Lung microvascular endothelial cell (primary cell): ENCODE data around the gene UMODL1. TPM values are rescaled to one million over a fixed set of nuclear protein-coding genes. Genes with fewer than 3 reads are reported as not detected.

Experiments
- DNase-seq, 2 donors: peaks; one replicate each; pipeline versions ENCODE4 v3.0.0 to v3.0.0-alpha.2; 2010; ENCODE audit warnings: low read depth in 2 of 2
- total RNA-seq: library from RNA; depleted of rRNA; stranded (reverse); fragments of >200 nt; gene quantifications from 2 replicates; pipeline ENCODE4 v1.2.1, GENCODE V29; 2014

Gene UMODL1
- total RNA-seq, 1 donor from 2014 or later: not detected

DNA sequence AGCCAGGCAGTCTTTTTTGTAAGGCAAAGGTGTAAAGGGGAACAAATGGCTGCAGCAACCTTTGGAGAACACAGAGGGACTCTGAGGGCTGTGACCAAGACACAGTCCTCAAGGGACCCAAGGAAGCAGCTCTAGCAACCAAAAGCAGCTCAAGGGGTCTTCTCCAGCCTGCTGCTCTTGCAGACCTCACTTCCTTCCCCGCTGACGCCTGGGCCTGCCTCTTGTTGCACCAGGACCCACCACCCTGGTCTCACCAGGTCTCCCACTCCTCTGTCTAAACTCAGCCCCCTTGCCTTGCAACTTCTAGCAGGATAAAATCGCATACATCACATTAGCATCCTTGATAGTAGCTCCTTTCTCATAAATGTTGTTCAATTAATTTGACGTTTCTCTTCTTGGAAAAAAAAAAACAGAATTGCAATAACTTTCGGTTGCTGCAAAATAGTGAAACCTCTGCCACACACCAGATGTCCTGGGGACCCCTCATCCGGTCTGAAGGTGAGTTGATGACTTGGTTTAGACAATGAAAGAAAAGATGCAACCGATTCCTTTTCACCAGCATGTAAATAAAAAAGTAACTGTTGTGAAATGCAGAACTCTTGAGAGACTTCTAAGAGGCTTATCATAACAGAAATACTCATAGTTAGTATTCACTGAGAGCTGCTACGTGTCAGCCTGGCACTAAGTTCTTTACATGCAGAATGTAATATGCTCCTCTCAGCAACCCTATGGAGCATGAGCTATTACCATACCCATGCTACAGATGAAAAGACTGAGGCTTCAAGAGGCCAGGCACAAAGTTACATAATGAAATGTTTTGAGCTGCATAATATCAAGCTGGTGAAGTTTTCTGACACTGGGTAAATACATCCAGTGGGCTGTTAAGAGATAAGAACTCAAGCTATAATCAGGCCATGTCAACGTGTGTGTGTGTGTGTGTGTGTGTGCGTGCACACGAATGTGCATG is 58.5 kb downstream of the UMODL1 start:
- no peak for DNase-seq

DNA sequence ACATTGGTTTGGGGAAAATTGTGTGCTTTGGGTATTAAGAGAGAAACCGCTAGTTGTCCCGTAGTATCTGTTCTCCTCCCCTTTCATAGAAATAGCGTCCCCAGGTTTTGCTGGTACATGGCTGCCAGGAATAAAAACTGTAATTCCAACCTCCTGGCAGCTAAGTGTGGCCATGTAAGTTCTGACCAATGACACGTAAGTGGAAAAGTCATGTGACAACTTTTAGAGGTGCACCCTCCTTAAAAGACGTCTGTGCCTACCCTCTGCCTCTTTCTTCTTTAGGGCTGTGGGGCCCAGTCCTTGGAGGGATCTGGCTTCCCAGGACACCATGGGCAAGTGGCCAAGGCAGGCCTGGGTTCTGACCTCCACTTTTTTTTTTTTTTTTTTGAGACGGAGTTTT is 59.3 kb downstream of the UMODL1 start:
- DNase-seq: no peak

DNA sequence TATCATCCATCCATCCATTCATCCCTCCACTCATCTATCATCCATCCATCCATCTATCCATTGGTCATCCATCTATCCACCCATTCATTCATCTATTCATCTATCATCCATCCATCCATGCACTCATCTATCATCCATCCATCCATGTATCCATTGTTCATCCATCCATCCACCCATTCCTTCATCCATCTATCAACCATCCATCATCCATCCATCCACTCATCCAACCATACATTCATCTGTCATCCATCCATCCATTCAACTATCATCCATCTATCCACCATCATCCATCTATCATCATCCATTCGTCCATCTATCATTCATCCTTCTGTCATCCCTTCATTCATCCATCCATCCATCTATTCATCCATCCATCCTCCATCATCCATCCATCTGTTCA is 61.1 kb downstream of the UMODL1 start:
- DNase-seq: no peak

DNA sequence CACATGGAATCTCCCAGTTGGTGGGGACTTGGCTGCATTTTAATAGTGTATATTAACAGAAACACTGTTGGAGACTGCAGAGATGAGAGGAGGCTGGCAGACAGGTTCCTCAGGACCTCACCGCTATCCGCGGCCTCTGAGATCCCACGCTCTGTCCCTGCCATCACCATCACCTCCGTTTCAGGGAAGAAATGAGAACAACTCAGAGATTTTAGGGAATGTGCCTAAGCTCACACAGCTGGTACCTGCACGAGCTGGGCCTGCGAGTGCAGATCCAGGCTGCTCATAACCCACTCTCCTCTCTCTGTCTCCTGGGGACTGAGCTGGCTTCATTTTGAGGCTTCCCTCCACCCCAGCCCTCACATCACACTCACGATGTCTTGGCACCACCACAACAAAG is 62.0 kb downstream of the UMODL1 start:
- DNase-seq: no peak

DNA sequence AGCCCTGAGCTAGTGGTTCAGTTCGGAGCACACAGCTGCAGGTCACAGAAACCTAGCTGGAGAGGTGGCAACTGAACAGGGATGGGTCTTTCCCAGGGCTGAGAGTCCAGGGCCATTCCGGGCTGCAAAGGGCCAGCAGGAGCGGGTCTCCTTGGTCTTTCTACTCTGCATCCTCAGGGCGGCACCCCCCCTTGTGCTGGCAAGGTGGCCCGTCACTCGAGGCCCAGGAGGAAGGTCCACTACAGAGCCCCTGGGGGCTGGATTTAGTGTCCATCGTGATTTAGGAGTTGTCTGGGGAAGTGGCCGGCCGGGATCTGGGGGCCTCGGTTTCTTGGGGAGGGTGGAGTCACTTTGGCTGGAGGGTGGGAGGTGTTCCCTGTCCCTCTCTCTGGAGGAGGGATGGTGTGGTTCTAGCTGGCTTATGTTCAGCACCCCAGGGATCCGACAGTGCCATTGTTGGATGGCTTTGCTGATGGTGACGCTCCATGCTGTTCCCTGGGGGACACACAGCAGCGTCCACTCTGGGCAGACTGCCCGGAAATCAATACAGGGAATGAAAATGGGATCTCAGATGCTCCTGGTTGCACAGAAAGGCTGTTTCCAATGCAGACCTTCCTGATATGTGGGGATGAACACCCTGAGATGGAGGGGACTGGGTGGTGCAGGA is 64.4 kb downstream of the UMODL1 start:
- DNase-seq: no peak

DNA sequence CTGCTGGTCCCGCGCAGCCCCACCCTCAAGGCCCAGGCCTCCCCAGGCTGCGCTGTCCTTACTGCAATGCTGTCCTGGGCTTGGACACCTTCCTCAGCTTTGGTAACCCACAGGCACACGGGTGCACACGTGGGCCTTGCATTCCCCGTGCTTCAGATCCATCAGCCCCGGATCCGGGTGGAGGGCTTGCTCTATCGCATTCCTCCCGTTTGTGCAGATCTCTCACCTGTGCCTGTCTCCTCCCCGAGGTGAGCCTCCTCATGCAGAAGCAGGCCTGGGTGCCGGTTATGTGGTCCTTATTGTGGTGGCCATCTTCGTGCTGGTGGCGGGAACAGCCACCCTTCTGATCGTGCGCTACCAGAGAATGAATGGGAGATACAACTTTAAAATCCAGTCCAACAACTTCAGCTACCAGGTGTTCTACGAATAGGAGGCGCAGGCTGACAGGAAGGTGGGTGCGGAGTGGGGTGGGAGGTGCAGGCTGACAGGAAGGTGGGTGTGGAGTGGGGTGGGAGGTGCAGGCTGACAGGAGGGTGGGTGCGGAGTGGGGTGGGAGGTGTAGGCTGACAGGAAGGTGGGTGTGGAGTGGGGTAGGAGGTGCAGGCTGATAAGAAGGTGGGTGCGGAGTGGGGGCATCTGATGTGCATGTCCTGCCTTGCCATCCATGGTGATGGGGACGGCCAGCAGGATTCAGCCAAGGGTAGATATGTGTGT is 66.2 kb downstream of the UMODL1 start:
- DNase-seq: no peak

DNA sequence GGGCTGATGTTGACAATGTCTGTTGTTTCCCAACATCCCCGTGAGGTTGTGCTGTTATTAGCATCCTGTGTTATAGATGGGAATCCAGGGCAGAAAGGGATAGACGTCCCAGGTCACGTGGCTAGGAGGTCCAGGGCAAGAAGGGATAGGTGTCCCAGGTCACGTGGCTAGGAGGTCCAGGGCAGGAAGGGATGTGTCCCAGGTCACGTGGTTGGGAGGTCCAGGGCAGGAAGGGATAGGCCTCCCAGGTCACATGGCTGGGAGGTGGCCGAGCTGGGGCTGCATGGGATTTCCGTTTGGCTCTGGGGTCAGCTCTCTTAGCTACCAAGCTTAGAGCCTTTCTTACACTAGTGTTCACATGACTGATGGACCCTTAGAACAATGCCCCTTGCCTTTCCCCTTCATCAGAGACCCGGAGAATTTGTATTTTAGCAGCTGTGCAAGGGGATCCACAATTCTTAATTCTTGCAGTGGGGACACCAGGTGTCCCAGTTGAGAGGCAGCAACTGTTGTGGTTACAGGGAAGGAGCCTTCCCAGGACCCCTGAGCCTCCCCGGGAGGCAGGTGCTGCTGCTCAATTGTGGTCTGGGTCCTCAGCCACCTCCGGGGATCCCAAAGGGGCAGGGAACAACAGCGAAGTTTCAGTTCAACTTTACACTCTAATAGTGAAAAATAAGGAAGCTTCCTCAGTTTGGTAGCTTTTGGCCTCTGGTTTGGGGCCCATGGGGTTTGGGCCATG is 69.2 kb downstream of the UMODL1 start:
- peak in 1 of 2 donors; percentile 17 for DNase-seq

DNA sequence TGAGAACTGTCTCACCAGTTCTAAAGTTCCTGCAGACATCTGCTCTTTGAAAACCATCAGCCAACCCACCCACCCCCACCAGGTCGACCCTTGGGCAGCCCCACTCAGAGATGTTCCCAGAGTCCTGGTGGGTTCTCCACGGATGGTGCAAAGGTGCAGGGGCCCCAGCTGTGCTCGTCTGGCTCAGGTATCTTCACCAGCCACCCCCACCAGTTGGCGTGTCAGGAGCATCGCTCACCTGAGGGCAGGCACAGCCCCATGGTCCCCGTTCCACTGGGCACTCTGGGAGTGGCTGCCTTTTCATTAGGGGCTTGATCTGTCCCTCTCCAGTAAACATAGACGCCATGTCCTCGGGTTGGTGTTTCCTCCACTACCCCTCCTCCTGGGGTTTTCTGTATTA is 70.5 kb downstream of the UMODL1 start:
- DNase-seq: no peak

DNA sequence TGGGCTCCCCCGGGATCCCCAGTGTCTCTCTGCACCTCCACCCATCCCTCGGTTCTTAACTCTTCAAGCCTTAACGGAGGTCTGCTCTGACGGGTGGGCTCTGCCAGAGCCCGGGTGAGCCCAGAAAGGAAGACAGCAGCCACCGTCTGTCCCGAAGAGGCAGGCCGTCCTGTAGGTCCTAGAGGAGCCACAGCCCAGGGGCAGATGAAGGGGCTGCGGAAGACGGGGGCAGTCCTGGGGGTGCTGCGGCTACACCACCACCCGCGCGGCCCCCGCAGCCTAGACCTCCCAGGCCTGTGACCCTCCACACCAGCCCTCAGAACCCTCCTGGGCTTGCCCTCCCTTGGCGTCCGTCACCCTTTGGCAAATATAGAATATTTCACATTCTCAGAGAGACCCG is 71.0 kb downstream of the UMODL1 start:
- no peak for DNase-seq

DNA sequence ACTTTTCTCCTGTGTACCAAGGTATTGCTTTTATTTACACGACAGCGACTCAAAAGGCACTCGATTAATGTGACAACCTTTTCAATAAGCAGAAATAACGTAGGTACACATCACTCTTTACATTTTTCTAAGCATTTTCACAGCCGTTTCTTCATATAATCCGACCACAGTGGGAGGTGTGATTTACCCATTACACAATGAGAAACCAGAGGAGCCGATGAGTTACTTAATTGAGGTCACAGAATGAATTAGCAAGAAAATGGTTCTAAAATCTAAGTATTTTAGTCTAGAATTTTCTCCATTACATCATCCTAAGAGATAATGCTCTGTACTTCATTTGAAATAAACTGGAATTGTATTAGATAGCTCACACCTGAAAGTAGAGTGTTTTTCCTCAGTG is 71.5 kb downstream of the UMODL1 start:
- DNase-seq: no peak

DNA sequence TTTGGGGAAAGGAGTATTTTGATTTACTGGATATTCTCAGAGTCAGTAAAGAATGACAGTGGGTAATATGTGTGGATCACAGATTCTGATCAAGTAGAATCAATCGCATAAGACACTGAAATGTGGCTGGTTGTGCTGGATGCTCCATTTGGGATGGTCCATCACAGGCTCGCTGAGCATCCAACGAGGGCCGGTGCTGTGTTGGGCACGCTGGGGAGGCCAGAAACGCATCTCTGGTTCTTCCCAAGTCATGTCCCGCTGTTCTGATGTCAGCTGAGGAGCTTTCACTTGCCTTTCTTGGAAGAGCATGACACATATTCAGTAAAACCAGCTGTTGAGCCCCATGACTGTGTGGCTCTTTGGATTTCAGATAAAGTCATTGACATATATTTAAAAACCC is 72.0 kb downstream of the UMODL1 start:
- DNase-seq: no peak

DNA sequence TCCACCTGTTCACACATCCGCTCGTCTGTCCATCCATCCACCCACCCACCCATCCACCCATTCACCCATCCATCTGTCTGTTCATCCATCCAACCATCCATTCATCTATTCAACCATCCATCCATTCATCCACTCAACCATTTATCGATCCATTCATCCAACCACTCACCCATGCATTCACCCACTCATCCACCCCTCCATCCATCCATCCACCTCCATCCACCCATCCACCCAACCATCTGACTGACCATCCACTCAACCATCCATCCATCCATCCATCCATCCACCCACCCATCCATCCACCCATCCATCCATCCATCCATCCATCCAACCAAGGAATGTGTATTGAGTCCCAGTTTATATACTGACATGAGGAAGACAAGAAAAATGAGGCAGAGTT is 73.1 kb downstream of the UMODL1 start:
- DNase-seq: no peak

DNA sequence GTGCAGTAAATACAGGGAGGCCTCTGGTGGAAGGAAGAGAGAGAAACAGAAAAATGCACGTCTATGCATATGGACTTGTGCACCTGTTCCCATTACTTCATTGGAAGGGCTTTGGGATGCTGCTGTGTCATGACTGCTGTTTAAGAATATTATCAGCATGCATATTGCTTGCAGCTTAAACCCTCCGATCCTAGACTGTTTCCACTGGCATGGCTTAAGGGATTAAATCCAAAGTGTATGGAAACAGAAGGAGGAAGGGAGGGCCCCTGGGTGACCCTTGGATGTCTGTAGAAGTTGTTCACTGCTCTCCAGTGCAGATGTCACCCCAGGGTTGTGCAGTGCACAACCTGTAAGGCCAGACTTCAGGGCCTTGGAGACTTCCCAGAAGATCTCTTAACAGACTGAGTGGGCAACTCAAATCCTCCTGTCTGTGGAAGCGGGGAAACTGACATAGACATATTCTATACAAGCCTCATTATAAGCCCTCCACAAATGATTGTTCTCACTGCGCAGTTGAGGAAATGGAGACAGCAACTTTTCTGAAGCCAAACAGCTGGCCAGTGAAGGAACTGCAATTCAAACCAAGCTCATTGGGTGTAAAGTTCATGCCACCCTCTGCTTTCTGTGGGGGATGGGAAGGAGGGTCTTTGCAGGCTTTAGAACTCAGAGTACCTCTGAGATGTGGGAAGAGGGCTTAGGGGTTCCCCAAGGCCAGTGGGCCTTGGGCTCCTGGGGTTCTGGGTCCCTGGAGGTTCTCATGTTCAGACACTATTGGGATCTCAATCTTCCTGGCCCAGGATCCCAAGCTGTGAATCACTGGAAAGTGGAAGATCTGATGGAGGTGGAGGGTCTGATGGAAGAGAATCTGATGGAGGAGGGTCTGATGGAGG is 73.8 kb downstream of the UMODL1 start:
- DNase-seq: no peak

DNA sequence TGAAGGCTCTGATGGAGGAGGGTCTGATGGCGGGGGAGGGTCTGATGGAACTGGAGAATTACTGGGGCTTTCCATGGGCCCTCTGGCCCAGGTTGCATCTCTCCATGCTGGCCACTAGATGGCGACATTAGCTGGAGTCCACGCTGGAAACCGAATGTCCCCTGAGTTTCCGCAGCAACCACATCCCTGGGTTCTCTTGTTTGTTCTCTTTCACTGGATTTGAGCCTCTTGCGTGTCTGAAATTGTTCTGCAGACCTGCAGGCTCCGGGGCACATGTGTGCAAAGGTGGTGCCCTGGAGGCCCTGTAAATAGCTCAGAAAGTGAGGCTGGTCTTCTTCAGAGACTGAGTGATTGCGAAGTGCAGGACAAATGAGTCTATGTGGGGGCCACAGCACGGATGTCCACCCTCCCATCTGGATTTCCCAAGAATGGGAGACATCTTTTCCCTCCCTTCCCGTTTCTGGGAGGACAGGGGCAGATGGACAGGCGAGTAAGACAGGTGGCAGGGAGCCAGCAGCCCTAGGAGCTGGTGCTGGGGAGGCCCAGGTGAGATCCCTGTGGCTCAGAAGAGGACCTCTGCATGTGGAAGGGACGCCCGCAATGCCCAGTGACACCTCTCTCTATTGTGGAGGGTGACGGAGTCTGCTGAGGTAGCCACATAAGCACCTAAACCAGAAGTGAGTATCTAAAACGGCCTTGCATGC is 74.6 kb downstream of the UMODL1 start:
- peak; percentile 48 to 79 for DNase-seq

DNA sequence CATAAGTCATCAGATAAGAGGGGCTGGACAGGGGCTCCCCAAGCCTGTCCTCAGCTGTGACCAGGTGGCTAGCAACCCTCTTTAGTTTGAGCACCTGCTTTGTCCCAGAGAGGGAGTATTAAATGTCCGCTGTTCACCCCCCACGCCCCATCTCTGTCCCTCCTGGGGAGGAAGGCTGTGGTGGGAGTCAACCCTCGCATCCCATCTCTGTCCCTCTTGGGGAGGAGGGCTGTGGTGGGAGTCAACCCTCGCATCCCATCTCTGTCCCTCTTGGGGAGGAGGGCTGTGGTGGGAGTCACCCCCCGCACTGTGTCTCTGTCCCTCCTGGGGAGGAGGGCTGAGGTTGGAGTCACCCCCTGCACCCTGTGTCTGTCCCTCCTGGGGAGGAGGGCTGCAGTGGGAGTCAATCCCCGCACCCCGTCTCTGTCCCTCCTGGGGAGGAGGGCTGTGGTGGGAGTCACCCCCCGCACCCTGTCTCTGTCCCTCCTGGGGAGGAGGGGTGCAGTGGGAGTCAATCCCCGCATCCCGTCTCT is 75.2 kb downstream of the UMODL1 start:
- DNase-seq: no peak

DNA sequence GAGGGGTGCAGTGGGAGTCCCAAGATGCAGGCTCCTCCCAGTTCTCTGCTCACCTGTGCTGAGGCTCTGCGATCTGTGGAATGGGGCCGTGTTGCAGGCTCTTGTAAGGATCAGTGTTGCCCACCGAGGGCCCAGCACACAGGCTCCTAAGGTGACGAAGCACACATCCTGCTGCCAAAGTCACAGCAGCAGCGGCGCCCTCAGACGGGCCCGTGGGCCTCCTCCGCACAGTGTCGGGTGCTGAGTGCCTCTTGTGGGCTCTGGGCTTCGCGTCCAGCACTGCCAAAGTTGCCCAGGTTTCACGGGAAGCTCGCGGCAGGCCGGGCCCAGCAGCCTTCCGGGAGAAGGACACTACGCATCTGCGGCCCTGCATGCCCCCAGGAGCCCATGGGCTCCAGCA is 75.7 kb downstream of the UMODL1 start:
- no peak for DNase-seq

DNA sequence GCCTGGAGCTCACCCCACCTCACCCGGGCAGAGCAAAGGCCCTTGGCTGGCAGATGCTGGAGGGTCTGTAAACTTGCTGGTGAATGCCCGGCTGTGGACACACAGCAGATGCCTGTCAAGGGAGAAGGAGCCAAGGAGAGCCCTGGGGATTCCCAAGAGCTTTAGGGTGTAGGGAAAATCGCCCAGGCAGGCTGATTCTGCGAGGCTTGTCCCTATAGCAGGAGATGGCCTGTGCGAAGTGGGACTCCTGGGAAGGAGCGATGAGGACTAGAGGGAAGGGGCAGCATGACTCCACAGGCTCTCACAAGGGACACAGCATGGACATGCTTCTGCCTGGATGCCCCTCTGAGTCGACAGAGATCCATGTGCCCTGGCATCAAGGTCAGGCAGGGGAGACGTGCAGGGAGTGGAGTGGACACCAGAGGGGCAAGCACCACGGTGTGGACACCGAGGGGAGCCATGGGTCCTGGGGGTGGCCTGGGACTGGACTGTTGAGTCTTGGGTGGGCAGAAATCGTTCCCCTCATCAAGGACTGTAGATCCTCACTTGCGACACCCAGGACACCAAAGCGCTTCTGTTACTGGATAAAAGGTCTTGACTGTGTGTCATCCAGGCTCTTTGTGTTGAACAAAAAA is 76.4 kb downstream of the UMODL1 start:
- DNase-seq: no peak

DNA sequence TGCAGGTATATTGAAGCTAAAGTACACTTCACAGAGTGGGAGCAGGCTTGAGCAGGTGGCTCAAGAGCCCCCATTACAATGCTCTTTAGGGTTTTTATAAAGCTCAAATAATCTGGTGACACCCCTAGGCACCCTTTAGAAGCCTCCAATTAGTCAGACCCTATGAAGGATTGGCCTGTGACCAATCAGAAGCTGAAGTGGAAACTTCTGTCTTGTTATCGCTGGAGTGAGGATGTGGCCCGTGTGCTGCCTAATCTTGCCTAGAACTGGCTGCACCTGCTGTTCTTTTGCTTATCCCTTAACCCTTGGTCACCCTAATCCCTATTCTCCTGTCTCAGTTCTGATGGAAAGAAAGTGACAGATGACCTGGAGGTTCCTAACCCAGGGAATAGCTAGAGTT is 77.0 kb downstream of the UMODL1 start:
- DNase-seq: no peak

DNA sequence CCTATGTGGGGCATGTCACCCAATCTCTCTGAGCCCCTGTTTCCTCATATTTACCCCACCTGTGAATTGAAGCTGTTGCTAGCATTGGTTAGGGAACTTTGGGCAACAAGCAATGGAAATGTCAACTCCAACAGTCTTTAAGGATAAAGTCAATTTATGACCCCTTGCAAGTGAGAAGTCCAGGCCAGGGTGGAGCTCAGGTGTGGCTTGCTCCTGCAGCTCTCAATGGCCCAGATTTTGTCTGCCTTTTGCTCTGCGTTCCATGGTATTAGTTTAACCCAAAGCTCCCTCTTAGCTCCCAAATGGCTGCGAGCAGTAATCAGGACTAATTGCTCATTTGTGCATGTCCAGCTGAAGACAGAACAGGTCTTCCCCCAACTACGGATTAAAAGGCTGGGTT is 77.5 kb downstream of the UMODL1 start:
- no peak for DNase-seq
